ENCODE measurements around the gene EGFR.

EGFR gene

GRCh38 chr7:55251911-55252310, 233.1 kb downstream of the EGFR start:
- H3K36me3 Mint-ChIP-seq: no peaks in the 10 kb centered on the region
- no peaks in the 10 kb centered on the region for H3K9me3 Mint-ChIP-seq
- H3K4me3 Mint-ChIP-seq: no peak overlapping the region
- peaks cover 14% of the 10 kb centered on the region for H3K4me1 Mint-ChIP-seq
- peaks cover 39% of the 10 kb centered on the region for H3K27me3 Mint-ChIP-seq
- H3K27ac Mint-ChIP-seq: no peak overlapping the region

DNA sequence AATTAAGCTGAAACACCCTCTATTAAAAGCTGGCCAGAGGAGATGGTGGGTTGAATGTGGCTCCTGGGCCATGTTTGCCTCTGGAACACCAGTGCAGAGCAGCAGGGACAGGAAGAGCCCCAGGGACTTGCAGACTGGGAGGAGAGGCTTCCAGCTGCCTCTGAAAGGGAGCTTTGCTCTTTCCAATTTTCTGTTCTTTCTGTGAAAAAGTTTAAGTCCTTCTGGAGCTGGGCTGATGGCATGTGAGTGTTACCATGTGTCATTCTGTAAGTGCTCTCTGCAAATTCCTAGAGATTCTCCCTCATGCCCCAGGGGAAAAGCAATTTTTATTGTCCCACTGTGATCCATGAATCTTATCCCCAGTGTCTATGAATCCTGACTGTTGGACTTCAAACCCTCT, 233.6 kb downstream of the EGFR start:
- peaks cover 14% of the 10 kb centered on the region for H3K4me1 Mint-ChIP-seq
- H3K9me3 Mint-ChIP-seq: no peaks in the 10 kb centered on the region
- no peak overlapping the region for H3K4me3 Mint-ChIP-seq
- H3K27me3 Mint-ChIP-seq: peaks cover 39% of the 10 kb centered on the region
- no peak overlapping the region for H3K27ac Mint-ChIP-seq
- H3K36me3 Mint-ChIP-seq: no peaks in the 10 kb centered on the region

DNA sequence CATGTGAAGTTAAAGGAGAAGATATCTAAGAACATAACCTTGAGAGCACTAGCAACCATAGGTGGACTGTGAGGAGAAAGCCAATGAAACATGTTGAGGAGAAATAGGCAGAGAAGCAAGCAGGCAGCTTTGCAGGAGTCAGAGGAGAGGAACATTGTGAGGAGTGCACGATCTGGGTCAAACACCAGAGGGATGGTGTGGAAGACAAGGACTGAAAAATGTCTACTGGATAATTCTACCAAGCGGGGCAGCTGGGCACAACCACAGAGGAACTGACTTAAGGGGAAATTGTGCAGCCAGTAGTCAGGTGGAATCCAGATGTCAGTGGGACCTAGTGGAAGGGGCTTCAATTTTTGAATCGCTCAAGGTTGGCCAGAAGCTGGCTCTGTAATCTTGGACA, 234.4 kb downstream of the EGFR start:
- Mint-ChIP-seq H3K9me3 (no peaks in the 10 kb centered on the region), H3K4me3 (peak overlapping the region; percentile 2), H3K4me1 (peaks cover 14% of the 10 kb centered on the region), H3K36me3 (no peaks in the 10 kb centered on the region), H3K27ac (no peak overlapping the region), H3K27me3 (peaks cover 39% of the 10 kb centered on the region)

DNA sequence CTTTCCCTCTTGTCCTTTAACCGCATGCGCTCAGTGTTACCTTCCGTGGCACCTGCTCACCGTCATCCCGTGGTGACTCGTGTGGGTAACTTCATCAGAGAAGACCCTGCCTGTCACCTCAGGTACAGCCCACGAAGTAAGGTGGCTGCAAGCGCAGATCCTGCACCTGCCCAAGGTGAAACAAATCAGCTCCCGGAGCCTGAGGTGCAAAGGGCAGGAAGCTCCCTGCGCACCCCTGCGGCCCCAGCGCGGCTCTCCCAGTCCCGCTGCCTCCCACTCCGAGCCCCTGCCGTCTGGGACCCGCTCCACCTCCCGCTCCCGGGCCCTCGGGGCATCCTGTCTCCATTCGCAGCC, 235.4 kb downstream of the EGFR start:
- peak overlapping the region; percentile 42 for H3K4me3 Mint-ChIP-seq
- peaks cover 36% of the 10 kb centered on the region for H3K27me3 Mint-ChIP-seq
- no peaks in the 10 kb centered on the region for H3K9me3 Mint-ChIP-seq
- no peak overlapping the region for H3K27ac Mint-ChIP-seq
- H3K36me3 Mint-ChIP-seq: no peaks in the 10 kb centered on the region
- peaks cover 14% of the 10 kb centered on the region for H3K4me1 Mint-ChIP-seq

GRCh38 chr7:55254596-55255495, 236.0 kb downstream of the EGFR start:
- H3K4me3 Mint-ChIP-seq: peak overlapping the region; percentile 87
- no peaks in the 10 kb centered on the region for H3K36me3 Mint-ChIP-seq
- peaks cover 14% of the 10 kb centered on the region for H3K4me1 Mint-ChIP-seq
- H3K27ac Mint-ChIP-seq: no peak overlapping the region
- H3K9me3 Mint-ChIP-seq: no peaks in the 10 kb centered on the region
- peaks cover 36% of the 10 kb centered on the region for H3K27me3 Mint-ChIP-seq

DNA sequence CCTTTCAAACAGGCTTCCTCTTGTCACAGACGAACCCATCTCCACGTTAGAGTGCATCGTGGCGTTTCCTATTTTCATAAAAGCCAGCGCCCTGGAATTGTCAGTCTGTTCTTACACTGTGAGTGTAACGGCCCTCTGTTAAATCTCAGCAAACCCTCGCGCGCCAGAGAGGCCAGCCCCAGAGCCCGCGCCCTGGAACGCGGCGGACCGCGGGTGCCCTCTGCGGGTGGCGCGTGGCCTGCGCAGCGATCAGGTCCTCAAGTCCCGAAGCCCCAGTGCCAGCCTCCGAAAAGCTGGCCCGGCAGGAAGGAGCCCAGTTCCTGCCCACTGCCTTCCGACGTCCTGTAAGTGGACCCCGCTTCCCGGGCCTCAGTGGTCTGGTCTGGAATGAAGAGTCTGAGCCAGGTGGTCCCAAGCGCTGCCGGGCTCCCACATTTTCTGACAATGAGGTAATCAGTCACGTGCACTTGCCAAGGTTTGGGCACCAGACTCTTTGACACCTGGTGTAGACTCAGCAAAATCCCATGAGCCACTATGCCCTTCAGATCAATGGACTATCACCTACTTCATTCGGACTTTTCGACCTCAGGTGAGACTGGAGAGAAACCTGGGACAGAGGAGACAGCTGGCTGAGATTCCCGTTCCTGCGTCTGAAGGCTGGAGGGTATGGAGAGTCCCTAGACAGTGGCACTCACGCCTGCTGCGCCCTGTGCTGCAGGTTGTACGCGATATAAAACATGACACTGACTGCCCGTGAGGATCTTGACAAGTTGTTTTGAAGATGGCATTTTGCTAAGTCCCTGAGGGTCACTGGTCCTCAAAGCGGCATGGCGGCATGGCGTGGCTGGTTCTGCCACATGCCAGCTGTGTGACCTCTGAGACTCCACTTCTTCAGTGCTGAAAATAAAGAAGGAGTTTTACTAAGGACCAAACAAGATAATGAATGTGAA, 237.0 kb downstream of the EGFR start:
- no peaks in the 10 kb centered on the region for H3K9me3 Mint-ChIP-seq
- H3K4me3 Mint-ChIP-seq: peak overlapping the region; percentile 87
- H3K27me3 Mint-ChIP-seq: peaks cover 37% of the 10 kb centered on the region
- H3K27ac Mint-ChIP-seq: no peak overlapping the region
- H3K36me3 Mint-ChIP-seq: no peaks in the 10 kb centered on the region
- peaks cover 14% of the 10 kb centered on the region for H3K4me1 Mint-ChIP-seq

DNA sequence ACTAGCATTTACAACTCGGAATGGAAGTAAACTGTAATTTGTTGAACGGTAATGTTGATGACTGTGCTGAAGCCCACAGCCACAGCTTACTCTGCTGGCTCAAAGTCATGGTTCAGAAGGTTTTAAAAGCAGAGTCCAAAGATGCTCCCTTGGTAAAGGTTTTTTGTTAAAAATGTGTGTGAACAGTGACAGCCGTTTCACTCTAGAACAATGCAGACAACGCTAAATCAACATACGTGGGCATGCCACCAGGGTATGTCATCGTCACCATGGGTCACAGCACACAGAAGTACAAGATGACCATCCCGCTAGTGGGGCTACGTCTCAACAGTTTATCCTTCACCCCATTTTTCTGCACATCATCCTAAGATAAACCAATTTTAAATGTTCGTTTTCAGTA, 239.8 kb downstream of the EGFR start:
- no peak overlapping the region for H3K27ac Mint-ChIP-seq
- no peak overlapping the region for H3K4me3 Mint-ChIP-seq
- H3K4me1 Mint-ChIP-seq: peaks cover 14% of the 10 kb centered on the region
- no peaks in the 10 kb centered on the region for H3K9me3 Mint-ChIP-seq
- no peaks in the 10 kb centered on the region for H3K36me3 Mint-ChIP-seq
- peaks cover 26% of the 10 kb centered on the region for H3K27me3 Mint-ChIP-seq

DNA sequence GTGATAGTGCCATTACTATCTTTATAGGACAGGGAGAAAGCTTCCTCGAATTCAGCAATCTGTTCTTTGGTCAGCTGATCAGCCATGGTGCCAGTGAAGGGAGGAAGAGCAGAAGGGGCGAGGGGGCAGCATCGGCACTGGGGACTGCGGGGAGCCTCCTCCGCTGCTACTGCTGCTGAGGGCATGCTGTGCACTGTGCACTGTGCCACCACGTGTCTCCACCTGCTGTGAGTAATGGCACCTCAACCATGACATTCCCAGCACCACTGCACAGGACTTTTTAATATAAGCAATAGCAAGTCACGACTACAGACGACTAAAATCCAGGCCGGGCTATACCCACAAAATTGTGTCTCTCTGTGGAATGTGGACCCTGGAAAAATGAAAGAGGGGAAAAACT, 241.4 kb downstream of the EGFR start:
- peaks cover 19% of the 10 kb centered on the region for H3K27me3 Mint-ChIP-seq
- H3K4me1 Mint-ChIP-seq: peaks cover 13% of the 10 kb centered on the region
- no peaks in the 10 kb centered on the region for H3K36me3 Mint-ChIP-seq
- no peaks in the 10 kb centered on the region for H3K9me3 Mint-ChIP-seq
- H3K4me3 Mint-ChIP-seq: no peak overlapping the region
- H3K27ac Mint-ChIP-seq: no peak overlapping the region

GRCh38 chr7:55260676-55261385, 242.0 kb downstream of the EGFR start:
- H3K9me3 Mint-ChIP-seq: no peaks in the 10 kb centered on the region
- H3K27me3 Mint-ChIP-seq: peaks cover 14% of the 10 kb centered on the region
- H3K36me3 Mint-ChIP-seq: no peaks in the 10 kb centered on the region
- peaks cover 7% of the 10 kb centered on the region for H3K4me1 Mint-ChIP-seq
- H3K27ac Mint-ChIP-seq: no peak overlapping the region
- no peak overlapping the region for H3K4me3 Mint-ChIP-seq
